Keratinocyte (primary cell): ENCODE measurements around the gene SLIT3. TPM values are rescaled to one million over a fixed set of nuclear protein-coding genes. Genes with fewer than 3 reads are reported as not detected.

Source experiments
- DNase-seq: peaks from one replicate; pipeline ENCODE4 v3.0.0-alpha.2; 2011; ENCODE audit warnings: low read depth, missing footprints, low spot score
- FAIRE-seq: peaks from 2 replicates; lab custom pipeline; 2011; peaks lifted over from hg19 to GRCh38; lab: Jason Lieb, UNC
- H2AFZ ChIP-seq: 2 replicates; pipeline ENCODE4 v1.6.0; 2012; ENCODE audit warnings: low read length, control low read depth, inconsistent platforms; ENCODE audit not compliant: control insufficient read depth
- H3K27ac ChIP-seq: 2 replicates; pipeline ENCODE4 v1.5.1; 2011; ENCODE audit warnings: low read length; ENCODE audit not compliant: control insufficient read depth, insufficient read depth
- H3K27me3 ChIP-seq: 3 replicates; pipeline ENCODE4 v1.6.0; 2011; ENCODE audit warnings: low read length; ENCODE audit not compliant: control insufficient read depth, insufficient read depth; ENCODE audit errors: extremely low read depth
- H3K36me3 ChIP-seq, 2 experiments: 2 replicates in 1 of 2; 3 replicates in 1 of 2; pipeline ENCODE4 v1.5.1; 2011; ENCODE audit warnings: low read length in 2 of 2, mild to moderate bottlenecking in 1 of 2; ENCODE audit not compliant: control insufficient read depth in 2 of 2, insufficient read depth in 2 of 2; ENCODE audit errors: extremely low read depth in 1 of 2
- H3K4me1 ChIP-seq: 3 replicates; pipeline ENCODE4 v1.5.1; 2011; ENCODE audit warnings: low read length; ENCODE audit not compliant: control insufficient read depth, insufficient read depth; ENCODE audit errors: extremely low read depth
- H3K4me2 ChIP-seq: 3 replicates; pipeline ENCODE4 v1.6.0; 2011; ENCODE audit warnings: low read depth, low read length; ENCODE audit not compliant: control insufficient read depth, insufficient read depth; ENCODE audit errors: extremely low read depth
- H3K4me3 ChIP-seq, 3 experiments: fragments of 200-600 bp in 1 of 3; sonication (generic) in 1 of 3; 2 replicates in 2 of 3; 3 replicates in 1 of 3; pipeline ENCODE4 v1.5.1; 2011 to 2016; ENCODE audit warnings: low read length in 3 of 3, mild to moderate bottlenecking in 3 of 3, control low read depth in 2 of 3, inconsistent platforms in 1 of 3, low read depth in 1 of 3, mixed read lengths in 1 of 3, mixed run types in 1 of 3, moderate library complexity in 1 of 3; ENCODE audit not compliant: control insufficient read depth in 2 of 3, insufficient read depth in 2 of 3; ENCODE audit errors: extremely low read depth in 1 of 3
- H3K79me2 ChIP-seq: 2 replicates; pipeline ENCODE4 v1.6.0; 2012; ENCODE audit warnings: low read length; ENCODE audit not compliant: control insufficient read depth, insufficient read depth
- H3K9ac ChIP-seq: 3 replicates; pipeline ENCODE4 v1.6.0; 2011; ENCODE audit warnings: low read length; ENCODE audit not compliant: control insufficient read depth, insufficient read depth; ENCODE audit errors: extremely low read depth
- H3K9me1 ChIP-seq: 3 replicates; pipeline ENCODE4 v1.6.0; 2011; ENCODE audit warnings: low read length; ENCODE audit not compliant: control insufficient read depth, insufficient read depth; ENCODE audit errors: extremely low read depth
- H3K9me3 ChIP-seq: 2 replicates; pipeline ENCODE4 v1.5.1; 2012; ENCODE audit warnings: low read depth, low read length; ENCODE audit not compliant: control insufficient read depth
- H4K20me1 ChIP-seq: 3 replicates; pipeline ENCODE4 v1.6.0; 2011; ENCODE audit warnings: low read length; ENCODE audit not compliant: control insufficient read depth, insufficient read depth; ENCODE audit errors: extremely low read depth
- CTCF ChIP-seq, 3 experiments: IDR thresholded peaks in 1 of 3; conservative IDR thresholded peaks in 1 of 3; optimal IDR thresholded peaks in 1 of 3; 2 replicates in 2 of 3; 3 replicates in 1 of 3; pipeline versions ENCODE3 to v1.5.1; 2011; ENCODE audit warnings: low read length in 3 of 3, mild to moderate bottlenecking in 3 of 3, moderate library complexity in 2 of 3, control low read depth in 1 of 3, inconsistent platforms in 1 of 3; ENCODE audit not compliant: insufficient read depth in 2 of 3; ENCODE audit errors: extremely low read depth in 1 of 3
- EZH2 ChIP-seq: IDR thresholded peaks from one replicate; pipeline ENCODE4 v1.6.1; 2012; ENCODE audit warnings: inconsistent platforms, mild to moderate bottlenecking, low read length, moderate library complexity
- dilution Hi-C: fragments of 300-500 bp; cut with MboI; formaldehyde crosslinking; loops from one replicate; pipeline ENCODE4 v1.7.0; 2020; ENCODE audit warnings: low sequenced_read_pairs; ENCODE audit not compliant: extremely low pct_ligation_motif_present
- polyA plus RNA-seq, 5 experiments: library from polyadenylated mRNA; depleted of rRNA in 3 of 5; stranded (reverse) in 3 of 5; stranded (forward) in 1 of 5; unstranded in 1 of 5; fragments of >200 nt; gene quantifications; 1 replicate in 1 of 5; 2 replicates in 3 of 5; 3 replicates in 1 of 5; pipeline versions ENCODE4 v1.2.1 to v1.2.3, GENCODE V29; 2011 to 2012; ENCODE audit warnings: missing spikeins in 2 of 5, low read depth in 1 of 5, low replicate concordance in 1 of 5

Gene SLIT3
- polyA plus RNA-seq, 1 donor (not counting 4 experiments of a cell fraction or from before 2014, with no cell fraction given): 2.4 TPM

- Histone ChIP-seq H3K36me3 (no peaks in the 10 kb centered on the region), H3K27ac (no peak overlapping the region), H3K4me3 (no peak overlapping the region), H3K4me2 (no peak overlapping the region), H4K20me1 (no peaks in the 10 kb centered on the region), H3K9ac (no peak overlapping the region), H3K9me1 (no peaks in the 10 kb centered on the region), H3K9me3 (no peaks in the 10 kb centered on the region), H3K27me3 (no peaks in the 10 kb centered on the region), H3K79me2 (no peaks in the 10 kb centered on the region), H2AFZ (no peak overlapping the region), H3K4me1 (no peaks in the 10 kb centered on the region)
- no peak for FAIRE-seq
- dilution Hi-C loops: no loop called here
- DNase-seq: no peak
- no peak for TF ChIP-seq EZH2
- TF ChIP-seq CTCF (optimal IDR thresholded peaks at IDR 0.05 in 1 of 3, IDR thresholded peaks at IDR 0.05 in 1 of 3, conservative IDR thresholded peaks at IDR 0.05 in 1 of 3; ENCODE audit: extremely low read depth in 1 of 3, insufficient read depth in 2 of 3, low read length in 3 of 3): no peak
Measured at GRCh38 chr5:168898247-168898911, 402.6 kb downstream of the SLIT3 start.

- no peak for TF ChIP-seq EZH2
- no peak for TF ChIP-seq CTCF (optimal IDR thresholded peaks at IDR 0.05 in 1 of 3, IDR thresholded peaks at IDR 0.05 in 1 of 3, conservative IDR thresholded peaks at IDR 0.05 in 1 of 3; ENCODE audit: extremely low read depth in 1 of 3, insufficient read depth in 2 of 3, low read length in 3 of 3)
- no peaks in the 10 kb centered on the region for H3K9me3 ChIP-seq
- FAIRE-seq: no peak
- H3K4me1 ChIP-seq: no peaks in the 10 kb centered on the region
- no peak overlapping the region for H3K4me3 ChIP-seq
- no peaks in the 10 kb centered on the region for H3K9me1 ChIP-seq
- no peaks in the 10 kb centered on the region for H3K27me3 ChIP-seq
- H4K20me1 ChIP-seq: no peaks in the 10 kb centered on the region
- no peak overlapping the region for H3K27ac ChIP-seq
- no peaks in the 10 kb centered on the region for H3K36me3 ChIP-seq
- H2AFZ ChIP-seq: no peak overlapping the region
- dilution Hi-C loops: no loop called here
- no peak overlapping the region for H3K9ac ChIP-seq
- H3K4me2 ChIP-seq: no peak overlapping the region
- no peaks in the 10 kb centered on the region for H3K79me2 ChIP-seq
- no peak for DNase-seq
Measured at GRCh38 chr5:168897387-168898122, 403.4 kb downstream of the SLIT3 start.
